ENCODE measurements around the gene CROCC.

CROCC gene

GRCh38 chr1:17008208-17008855, 86.6 kb downstream of the CROCC start:
- TF ChIP-seq CTCF (IDR thresholded peaks at IDR 0.05; ENCODE audit: control insufficient read depth, insufficient read depth, low read depth, low read length, missing control alignments): no peak
- H3K4me3 ChIP-seq (ENCODE audit: control insufficient read depth, low read depth, low read length): no peak overlapping the region
- no peak for DNase-seq (ENCODE audit: low read depth)

GRCh38 chr1:17009706-17010105, 88.0 kb downstream of the CROCC start:
- TF ChIP-seq CTCF (IDR thresholded peaks at IDR 0.05; ENCODE audit: control insufficient read depth, insufficient read depth, low read depth, low read length, missing control alignments): no peak
- H3K4me3 ChIP-seq (ENCODE audit: control insufficient read depth, low read depth, low read length): no peak overlapping the region
- DNase-seq (ENCODE audit: low read depth): no peak

DNA sequence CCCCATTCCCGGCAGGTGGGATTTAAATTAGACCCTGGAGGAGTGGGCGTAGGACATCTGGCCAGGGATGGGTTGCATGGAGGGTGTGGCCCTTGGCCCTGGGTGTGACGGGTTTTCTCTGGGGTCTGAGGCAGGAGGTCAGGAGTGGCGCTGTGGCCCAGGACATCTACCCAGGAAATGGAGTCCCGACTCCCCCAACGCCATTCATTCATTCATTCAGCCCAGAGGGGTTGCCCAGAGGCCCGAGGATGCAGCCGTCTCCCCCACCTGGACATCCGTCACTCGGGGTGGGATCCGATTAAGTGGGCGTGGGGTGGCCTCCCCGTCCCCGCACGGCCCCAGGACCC, 89.3 kb downstream of the CROCC start:
- peak overlapping the region; percentile 80 for H3K4me3 ChIP-seq (ENCODE audit: control insufficient read depth, low read depth, low read length)
- TF ChIP-seq CTCF (IDR thresholded peaks at IDR 0.05; ENCODE audit: control insufficient read depth, insufficient read depth, low read depth, low read length, missing control alignments): no peak
- no peak for DNase-seq (ENCODE audit: low read depth)

- no peak for DNase-seq (ENCODE audit: low read depth)
- no peak for TF ChIP-seq CTCF (IDR thresholded peaks at IDR 0.05; ENCODE audit: control insufficient read depth, insufficient read depth, low read depth, low read length, missing control alignments)
Measured at GRCh38 chr1:17011439-17012307, 89.9 kb downstream of the CROCC start, which contains the start of gene ATP13A2. ATP13A2 (minus strand) TSS chr1:17011928; CDS start chr1:17011738, 190 bp downstream.

GRCh38 chr1:17012775-17013490, 91.2 kb downstream of the CROCC start:
- H3K4me3 ChIP-seq (ENCODE audit: control insufficient read depth, low read depth, low read length): no peak overlapping the region
- DNase-seq (ENCODE audit: low read depth): no peak

More at GRCh38 chr1:17011439-17012307, 89.9 kb downstream of the CROCC start, which contains the start of gene ATP13A2:
- peak within 1 kb of the TSS; percentile 80 for H3K4me3 ChIP-seq (ENCODE audit: control insufficient read depth, low read depth, low read length)

More at GRCh38 chr1:17012775-17013490, 91.2 kb downstream of the CROCC start:
- TF ChIP-seq CTCF (IDR thresholded peaks at IDR 0.05; ENCODE audit: control insufficient read depth, insufficient read depth, low read depth, low read length, missing control alignments): no peak
